ENCODE results near the gene FTHL17.
A peak's percentile ranks its signal among the peaks of the same experiment; 100 is the strongest.

Gene FTHL17

DNA sequence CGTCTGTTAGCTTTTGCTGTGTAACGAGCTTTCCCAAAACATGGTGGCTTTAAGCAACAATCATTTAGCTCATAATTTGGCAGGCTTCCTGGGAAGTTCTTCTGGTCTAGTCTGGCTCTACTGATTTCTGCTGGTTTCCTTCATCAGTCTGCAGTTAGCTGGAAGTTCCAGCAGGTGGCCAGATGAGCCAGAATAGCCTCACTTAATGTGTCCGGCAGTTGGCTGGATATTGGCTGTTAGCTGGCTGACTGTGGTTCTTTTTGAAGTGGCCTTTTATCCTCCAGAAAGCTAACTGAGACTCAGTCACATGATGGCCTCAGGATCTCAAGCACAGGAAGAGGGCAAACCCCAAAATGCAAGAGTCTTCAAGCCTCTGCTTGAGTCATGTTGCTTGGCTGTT is 34.9 kb downstream of the FTHL17 start:
- peak; percentile 36 for DNase-seq

DNA sequence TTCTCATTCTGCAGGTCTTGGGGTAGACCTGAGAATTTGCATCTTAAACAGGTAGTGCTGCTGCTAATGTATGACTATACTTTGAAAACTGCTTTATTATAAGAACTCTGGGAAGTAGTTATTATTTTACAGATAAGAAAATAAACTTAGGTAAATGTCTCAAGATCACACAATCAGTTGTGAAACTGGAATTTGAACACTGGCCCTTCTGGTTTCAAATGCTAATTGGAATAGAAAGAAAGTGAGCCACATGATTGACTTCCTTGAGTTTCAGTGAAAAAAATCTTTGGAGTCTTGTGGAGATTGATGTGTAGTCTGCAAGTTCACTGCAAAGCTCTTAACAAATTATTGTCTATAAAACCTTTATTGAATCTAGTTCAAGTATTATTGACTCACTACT is 44.5 kb downstream of the FTHL17 start:
- DNase-seq: no peak

DNA sequence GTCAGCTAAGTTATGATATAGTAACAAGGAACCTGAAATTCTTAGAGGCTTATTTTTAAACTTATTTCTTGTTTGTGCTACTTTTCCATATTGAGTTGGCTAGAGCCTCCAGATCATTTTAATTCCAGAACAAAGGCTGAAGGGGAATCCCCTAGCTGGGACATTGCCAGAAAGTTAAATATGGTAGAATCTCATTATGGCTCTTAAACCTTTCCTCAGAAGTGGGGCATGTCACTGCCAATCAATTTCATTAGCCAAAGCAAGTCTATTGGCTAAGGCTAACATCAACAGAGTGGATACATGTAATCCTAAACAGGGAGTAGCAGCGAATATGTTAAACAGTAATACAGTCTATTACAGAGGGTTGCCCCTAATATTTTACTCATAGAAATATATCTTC is 47.0 kb downstream of the FTHL17 start:
- DNase-seq: no peak

DNA sequence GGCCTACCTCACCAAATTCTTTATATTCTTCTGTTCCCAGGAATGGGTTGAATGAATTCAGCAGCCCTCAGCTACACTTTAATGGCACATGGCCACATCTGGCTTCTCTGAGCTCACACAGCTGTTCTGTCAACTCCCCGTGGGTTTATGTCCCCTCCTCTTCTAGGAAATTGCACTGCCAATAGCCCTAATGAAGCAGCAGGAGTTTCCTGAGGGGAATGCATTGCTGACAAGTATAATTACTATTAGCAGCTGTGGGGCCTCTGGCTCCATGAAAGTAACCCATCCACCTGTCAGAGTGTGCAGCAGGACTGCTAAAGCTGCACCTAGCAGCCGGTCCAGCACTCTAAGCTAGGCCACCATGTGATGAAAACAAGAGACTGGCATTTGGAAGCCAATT is 50.3 kb downstream of the FTHL17 start:
- peak; percentile 67 for DNase-seq
